NCI-H69 (cell line): Measurements from ENCODE around the gene NKD1.

ENCODE experiments used
- DNase-seq: peaks from one replicate; lab custom pipeline; 2025; lab: John Stamatoyannopoulos, UW

NKD1 gene

DNA sequence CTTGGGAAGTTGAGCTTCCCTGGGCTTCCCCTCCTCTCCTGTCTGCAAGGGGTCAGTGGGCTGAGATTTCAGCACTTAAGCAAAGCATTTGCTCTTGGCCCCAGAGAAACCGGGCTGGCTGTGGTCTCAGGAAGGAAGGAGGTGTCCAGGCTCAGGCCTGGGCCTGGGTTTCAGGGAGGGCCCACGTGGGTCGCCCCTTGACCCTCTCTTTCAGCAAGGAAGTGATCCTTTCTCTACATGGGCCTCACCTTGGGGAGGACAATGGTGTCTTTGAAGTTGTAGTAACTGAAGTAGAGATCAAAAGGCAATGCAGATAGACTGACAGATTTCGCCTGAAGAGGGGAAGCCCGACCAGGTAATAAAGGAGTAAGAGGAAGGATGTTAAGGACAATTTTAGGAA is 147.9 kb downstream of the NKD1 start:
- DNase-seq, result no peak

DNA sequence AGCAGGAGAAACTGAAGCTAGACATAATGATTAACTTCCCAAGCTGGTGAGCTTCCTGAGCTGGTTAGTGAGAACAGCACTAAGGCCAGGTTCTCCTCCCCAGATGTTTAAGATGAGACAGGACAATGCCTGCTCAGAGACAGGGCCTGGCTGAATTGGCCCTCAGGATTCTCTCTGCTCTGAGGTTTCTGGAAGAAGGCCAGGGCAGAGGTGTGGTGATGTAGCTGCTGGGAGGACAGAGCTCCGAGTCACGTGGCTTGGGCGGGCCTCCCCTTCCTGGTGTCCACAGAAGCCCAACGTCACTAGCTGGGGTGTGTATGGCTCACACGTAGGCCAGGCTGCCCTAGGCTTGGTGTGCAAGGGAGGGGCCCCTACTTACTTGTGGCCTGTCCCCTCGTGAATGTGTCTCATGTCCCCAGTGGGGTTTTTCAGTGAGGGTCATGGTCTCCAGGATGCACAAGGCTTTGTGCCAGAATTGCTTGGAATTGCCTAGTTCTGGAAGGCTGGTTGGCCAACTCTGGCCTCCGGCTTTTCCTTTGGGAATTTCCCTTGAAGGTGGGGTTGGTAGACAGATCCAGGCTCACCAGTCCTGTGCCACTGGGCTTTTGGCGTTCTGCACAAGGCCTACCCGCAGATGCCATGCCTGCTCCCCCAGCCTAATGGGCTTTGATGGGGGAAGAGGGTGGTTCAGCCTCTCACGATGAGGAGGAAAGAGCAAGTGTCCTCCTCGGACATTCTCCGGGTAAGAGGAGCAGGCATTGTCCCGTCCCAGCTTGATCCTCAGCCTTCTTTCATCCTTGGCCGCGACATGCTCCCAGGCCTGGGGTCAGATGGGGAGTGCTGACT is 148.6 kb downstream of the NKD1 start:
- no peak for DNase-seq

DNA sequence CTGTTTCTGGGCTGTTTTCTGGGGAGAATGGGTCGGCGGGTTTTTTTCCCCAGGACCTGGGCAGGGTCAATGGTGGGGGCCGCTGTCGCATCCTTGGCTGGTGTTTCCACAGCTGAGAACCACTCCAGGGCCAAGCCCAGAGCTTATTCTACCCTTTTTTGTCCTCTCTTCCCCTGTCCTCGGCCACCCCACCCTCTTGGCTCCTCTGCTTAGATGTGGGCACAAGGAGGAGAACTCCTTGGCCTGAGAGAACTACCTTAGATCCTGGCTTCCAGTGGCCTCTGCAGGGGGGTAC is 149.2 kb downstream of the NKD1 start:
- DNase-seq, result no peak

GRCh38 chr16:50697881-50698767 is 149.9 kb downstream of the NKD1 start:
- no peak for DNase-seq
